ENCODE measurements around the gene RABL3. TPM values are rescaled to one million over a fixed set of nuclear protein-coding genes. Genes with fewer than 3 reads are reported as not detected.

RABL3 gene
- polyA plus RNA-seq, 1 of the 3 experiments (the other 2 are of a cell fraction): 2.2 TPM

- Histone ChIP-seq H3K9me3 (no peaks in the 10 kb centered on the region), H3K9ac (no peak overlapping the region), H3K4me2 (no peak overlapping the region), H3K4me3 (ENCODE audit: low read depth in 2 of 2, low read length in 1 of 2) (no peak overlapping the region), H3K36me3 (replicated peaks in 1 of 2; ENCODE audit: control insufficient read depth in 1 of 2, insufficient read depth in 2 of 2, low read length in 1 of 2) (no peaks in the 10 kb centered on the region), H3K27ac (ENCODE audit: low read depth in 2 of 2, low read length in 1 of 2) (peak overlapping the region in 1 of 2 experiments; percentile 55; a peak in 2 of 4 replicates), H3K27me3 (ENCODE audit: insufficient read depth) (no peaks in the 10 kb centered on the region), H3K4me1 (ENCODE audit: control insufficient read depth in 1 of 2, insufficient read depth in 2 of 2, low read depth in 1 of 2, low read length in 1 of 2) (peaks cover 0 to 10% of the 10 kb centered on the region in 2 experiments; a peak in 2 of 4 replicates), H2AFZ (ENCODE audit: low read depth) (no peak overlapping the region), H3K9me2 (no peaks in the 10 kb centered on the region), H3F3A (replicated peaks; ENCODE audit: insufficient read depth) (no peaks in the 10 kb centered on the region), H3K79me2 (ENCODE audit: insufficient read depth) (no peaks in the 10 kb centered on the region), H4K20me1 (ENCODE audit: insufficient read depth) (no peaks in the 10 kb centered on the region)
- WGBS (ENCODE audit: low lambda C conversion rate): 44% methylated on average over 3 of the region's 3 CpGs
- ChIA-PET CTCF (interaction anchor here (0.6 to 1.8 kb wide), 4 partner anchors 10 to 142 kb away, joined by 3 to 6 read pairs (median 4); no protein-coding TSS in a partner anchor), POLR2A (interaction anchor here (1.8 kb wide), 1 partner anchor 56 kb away, joined by 4 read pairs; the partner anchor contains the start of gene NDUFB4)
- TF ChIP-seq RAD21 (IDR thresholded peaks at IDR 0.05; ENCODE audit: low read length) (0 out of 2 replicates have a peak, but pooled peaks have one; percentile 4), SMC3 (IDR thresholded peaks at IDR 0.05; ENCODE audit: low read depth, low read length) (no peak), RCOR1 (IDR thresholded peaks at IDR 0.05; ENCODE audit: low read length) (peak; percentile 48), GATA2 (CRISPR knock-in tag; IDR thresholded peaks at IDR 0.05) (0 out of 2 replicates have a peak, but pooled peaks have one; percentile 8), SIN3A (IDR thresholded peaks at IDR 0.05; ENCODE audit: borderline replicate concordance, low read depth, low read length) (no peak), EP300 (IDR thresholded peaks at IDR 0.05; ENCODE audit: borderline replicate concordance in 1 of 2, low read depth in 1 of 2, low read length in 1 of 2) (peak in 1 of 2 experiments; percentile 60; a peak in 2 of 4 replicates)
- peak; percentile 68 for DNase-seq
Measured at GRCh38 chr3:120652281-120652680, 90.0 kb downstream of the RABL3 start.

DNA sequence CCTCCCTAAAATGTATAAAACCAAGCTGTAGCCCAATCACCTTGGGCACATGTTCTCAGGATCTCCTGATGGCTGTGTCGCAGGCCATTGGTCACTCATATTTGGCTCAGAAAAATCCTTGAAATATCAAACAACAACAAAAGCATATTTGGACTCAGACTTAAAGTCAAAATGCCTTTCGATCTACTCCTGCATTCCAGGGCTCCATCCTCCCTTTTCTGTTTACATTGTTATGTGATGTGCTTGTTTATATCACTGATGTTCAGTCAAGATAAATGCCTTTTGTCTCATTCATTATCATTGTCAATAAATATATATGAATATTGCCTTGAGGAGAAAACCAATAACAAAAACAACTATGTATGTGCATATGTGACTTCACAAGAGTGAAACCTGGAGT is 92.0 kb downstream of the RABL3 start:
- no peaks in the 10 kb centered on the region for H3K79me2 ChIP-seq (ENCODE audit: insufficient read depth)
- no peaks in the 10 kb centered on the region for H3F3A ChIP-seq (replicated peaks; ENCODE audit: insufficient read depth)
- H4K20me1 ChIP-seq (ENCODE audit: insufficient read depth): no peaks in the 10 kb centered on the region
- no peak overlapping the region for H3K9ac ChIP-seq
- no peak overlapping the region for H3K27ac ChIP-seq (ENCODE audit: low read depth in 2 of 2, low read length in 1 of 2)
- no peak overlapping the region for H3K4me2 ChIP-seq
- H3K4me3 ChIP-seq (ENCODE audit: low read depth in 2 of 2, low read length in 1 of 2): no peak overlapping the region
- CTCF ChIA-PET: no interaction called here
- POLR2A ChIA-PET: no interaction called here
- no peaks in the 10 kb centered on the region for H3K9me2 ChIP-seq
- H3K36me3 ChIP-seq (replicated peaks in 1 of 2; ENCODE audit: control insufficient read depth in 1 of 2, insufficient read depth in 2 of 2, low read length in 1 of 2): no peaks in the 10 kb centered on the region
- TF ChIP-seq JUND (IDR thresholded peaks at IDR 0.05): no peak
- no peak for TF ChIP-seq TAF1 (IDR thresholded peaks at IDR 0.05; ENCODE audit: borderline replicate concordance, low read depth, low read length)
- TF ChIP-seq CHD2 (IDR thresholded peaks at IDR 0.05; ENCODE audit: low read length, partially characterized antibody): no peak
- TF ChIP-seq, protein P1, sequence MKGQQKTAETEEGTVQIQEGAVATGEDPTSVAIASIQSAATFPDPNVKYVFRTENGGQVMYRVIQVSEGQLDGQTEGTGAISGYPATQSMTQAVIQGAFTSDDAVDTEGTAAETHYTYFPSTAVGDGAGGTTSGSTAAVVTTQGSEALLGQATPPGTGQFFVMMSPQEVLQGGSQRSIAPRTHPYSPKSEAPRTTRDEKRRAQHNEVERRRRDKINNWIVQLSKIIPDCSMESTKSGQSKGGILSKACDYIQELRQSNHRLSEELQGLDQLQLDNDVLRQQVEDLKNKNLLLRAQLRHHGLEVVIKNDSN (IDR thresholded peaks at IDR 0.05; ENCODE audit: borderline replicate concordance, low read depth): no peak
- TF ChIP-seq, protein P2, sequence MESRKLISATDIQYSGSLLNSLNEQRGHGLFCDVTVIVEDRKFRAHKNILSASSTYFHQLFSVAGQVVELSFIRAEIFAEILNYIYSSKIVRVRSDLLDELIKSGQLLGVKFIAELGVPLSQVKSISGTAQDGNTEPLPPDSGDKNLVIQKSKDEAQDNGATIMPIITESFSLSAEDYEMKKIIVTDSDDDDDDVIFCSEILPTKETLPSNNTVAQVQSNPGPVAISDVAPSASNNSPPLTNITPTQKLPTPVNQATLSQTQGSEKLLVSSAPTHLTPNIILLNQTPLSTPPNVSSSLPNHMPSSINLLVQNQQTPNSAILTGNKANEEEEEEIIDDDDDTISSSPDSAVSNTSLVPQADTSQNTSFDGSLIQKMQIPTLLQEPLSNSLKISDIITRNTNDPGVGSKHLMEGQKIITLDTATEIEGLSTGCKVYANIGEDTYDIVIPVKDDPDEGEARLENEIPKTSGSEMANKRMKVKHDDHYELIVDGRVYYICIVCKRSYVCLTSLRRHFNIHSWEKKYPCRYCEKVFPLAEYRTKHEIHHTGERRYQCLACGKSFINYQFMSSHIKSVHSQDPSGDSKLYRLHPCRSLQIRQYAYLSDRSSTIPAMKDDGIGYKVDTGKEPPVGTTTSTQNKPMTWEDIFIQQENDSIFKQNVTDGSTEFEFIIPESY (IDR thresholded peaks at IDR 0.05; ENCODE audit: borderline replicate concordance, low read depth): no peak
- 52% methylated on average over 2 of the region's 2 CpGs for WGBS (ENCODE audit: low lambda C conversion rate)
- DNase-seq: no peak
- peaks cover 0 to 10% of the 10 kb centered on the region in 2 experiments; a peak in 2 of 4 replicates for H3K4me1 ChIP-seq (ENCODE audit: control insufficient read depth in 1 of 2, insufficient read depth in 2 of 2, low read depth in 1 of 2, low read length in 1 of 2)
- H3K27me3 ChIP-seq (ENCODE audit: insufficient read depth): no peaks in the 10 kb centered on the region
- no peak overlapping the region for H2AFZ ChIP-seq (ENCODE audit: low read depth)
- H3K9me3 ChIP-seq: no peaks in the 10 kb centered on the region
